ENCODE data around the gene KCNIP3.

Gene KCNIP3

DNA sequence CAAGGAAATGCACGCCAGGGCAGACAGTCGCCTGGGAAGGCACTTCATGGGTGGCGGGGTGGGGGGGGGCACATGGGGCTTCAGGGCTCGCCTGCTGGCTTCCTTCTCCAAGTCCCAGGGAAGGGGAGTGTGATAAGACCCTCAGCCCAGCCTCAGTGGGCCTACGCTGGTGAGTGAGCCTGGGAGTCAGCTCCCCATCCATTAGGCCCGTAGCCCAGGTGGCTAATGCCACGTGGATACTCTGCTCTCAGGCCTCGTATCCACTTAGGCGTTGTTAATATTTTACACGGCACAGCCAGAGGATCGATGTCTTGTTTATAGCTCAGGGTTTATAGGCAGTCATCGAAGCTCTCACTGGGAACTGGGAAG is 47.1 kb downstream of the KCNIP3 start:
- H3K4me1 ChIP-seq (ENCODE audit: control insufficient read depth, insufficient read depth, low read length): no peaks in the 10 kb centered on the region; the same call in 1 of the 2 replicates
- H3K27ac ChIP-seq (ENCODE audit: extremely low read depth, low read depth, low read length): no peak overlapping the region
- POLR2A ChIA-PET: interaction anchor here (1.5 kb wide), 1 partner anchor 9 kb away, joined by 3 read pairs; no protein-coding TSS in a partner anchor
- TF ChIP-seq SCRT2 (tag by site-specific recombination; IDR thresholded peaks at IDR 0.05) (no peak), ZNF155 (tag by site-specific recombination; IDR thresholded peaks at IDR 0.05) (no peak), KLF9 (tag by site-specific recombination; IDR thresholded peaks at IDR 0.05; ENCODE audit: low read depth) (no peak), ZNF433 (tag by site-specific recombination; IDR thresholded peaks at IDR 0.05; ENCODE audit: low read depth) (no peak)
- TF ChIP-seq, protein P1, sequence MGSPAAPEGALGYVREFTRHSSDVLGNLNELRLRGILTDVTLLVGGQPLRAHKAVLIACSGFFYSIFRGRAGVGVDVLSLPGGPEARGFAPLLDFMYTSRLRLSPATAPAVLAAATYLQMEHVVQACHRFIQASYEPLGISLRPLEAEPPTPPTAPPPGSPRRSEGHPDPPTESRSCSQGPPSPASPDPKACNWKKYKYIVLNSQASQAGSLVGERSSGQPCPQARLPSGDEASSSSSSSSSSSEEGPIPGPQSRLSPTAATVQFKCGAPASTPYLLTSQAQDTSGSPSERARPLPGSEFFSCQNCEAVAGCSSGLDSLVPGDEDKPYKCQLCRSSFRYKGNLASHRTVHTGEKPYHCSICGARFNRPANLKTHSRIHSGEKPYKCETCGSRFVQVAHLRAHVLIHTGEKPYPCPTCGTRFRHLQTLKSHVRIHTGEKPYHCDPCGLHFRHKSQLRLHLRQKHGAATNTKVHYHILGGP (tag by site-specific recombination; IDR thresholded peaks at IDR 0.05): no peak
- TF ChIP-seq, protein P2, sequence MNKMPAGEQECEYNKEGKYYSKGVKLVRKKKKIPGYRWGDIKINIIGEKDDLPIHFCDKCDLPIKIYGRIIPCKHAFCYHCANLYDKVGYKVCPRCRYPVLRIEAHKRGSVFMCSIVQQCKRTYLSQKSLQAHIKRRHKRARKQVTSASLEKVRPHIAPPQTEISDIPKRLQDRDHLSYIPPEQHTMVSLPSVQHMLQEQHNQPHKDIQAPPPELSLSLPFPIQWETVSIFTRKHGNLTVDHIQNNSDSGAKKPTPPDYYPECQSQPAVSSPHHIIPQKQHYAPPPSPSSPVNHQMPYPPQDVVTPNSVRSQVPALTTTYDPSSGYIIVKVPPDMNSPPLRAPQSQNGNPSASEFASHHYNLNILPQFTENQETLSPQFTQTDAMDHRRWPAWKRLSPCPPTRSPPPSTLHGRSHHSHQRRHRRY (tag by site-specific recombination; IDR thresholded peaks at IDR 0.05): no peak
- H3K4me3 ChIP-seq (ENCODE audit: low read depth, low read length): no peak overlapping the region
- no peaks in the 10 kb centered on the region for H3K9me3 ChIP-seq (ENCODE audit: control insufficient read depth, insufficient read depth, low read depth, low read length)
- CTCF ChIA-PET: interaction anchor here (0.5 to 2.6 kb wide), 12 partner anchors 10 to 328 kb away, joined by 3 to 34 read pairs (median 6); partner anchors contain the start of gene FAHD2A
- H3K36me3 ChIP-seq (ENCODE audit: control insufficient read depth in 2 of 2, insufficient read depth in 1 of 2, low read length in 2 of 2): no peaks in the 10 kb centered on the region

DNA sequence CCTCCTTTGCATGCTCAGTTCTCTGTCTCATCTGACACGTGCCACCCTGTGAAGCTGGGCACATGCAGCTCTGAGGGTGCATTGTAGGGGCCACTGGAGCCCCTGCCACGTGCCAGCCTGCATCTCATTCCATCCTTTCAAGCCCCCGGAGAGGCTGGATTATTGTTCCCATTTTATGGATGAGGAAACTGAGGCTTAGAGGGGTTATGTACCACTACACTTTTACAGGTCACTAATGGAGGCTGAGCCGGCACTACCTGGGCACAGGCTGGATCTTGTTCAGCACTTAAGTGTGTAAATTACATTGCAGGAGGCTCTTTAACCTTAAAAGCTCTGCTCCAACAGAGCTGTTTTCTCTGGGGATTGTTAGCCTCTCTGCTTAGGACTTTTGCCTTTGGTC is 47.5 kb downstream of the KCNIP3 start:
- Histone ChIP-seq H3K9me3 (ENCODE audit: control insufficient read depth, insufficient read depth, low read depth, low read length) (no peaks in the 10 kb centered on the region), H3K4me3 (ENCODE audit: low read depth, low read length) (no peak overlapping the region), H3K4me1 (ENCODE audit: control insufficient read depth, insufficient read depth, low read length) (no peaks in the 10 kb centered on the region; the same call in 1 of the 2 replicates), H3K36me3 (ENCODE audit: control insufficient read depth in 2 of 2, insufficient read depth in 1 of 2, low read length in 2 of 2) (no peaks in the 10 kb centered on the region), H3K27ac (ENCODE audit: extremely low read depth, low read depth, low read length) (no peak overlapping the region)
- ChIA-PET POLR2A (interaction anchor here (1.1 kb wide), 1 partner anchor 11 kb away, joined by 3 read pairs; no protein-coding TSS in a partner anchor), CTCF (interaction anchor here (0.5 to 2.6 kb wide), 18 partner anchors 9 to 384 kb away, joined by 3 to 34 read pairs (median 6); partner anchors contain the start of gene FAHD2A)
- TF ChIP-seq ZNF626 (tag by site-specific recombination; IDR thresholded peaks at IDR 0.05): no peak
- TF ChIP-seq ZNF423 (tag by site-specific recombination; IDR thresholded peaks at IDR 0.05): no peak
- no peak for TF ChIP-seq SETDB1 (IDR thresholded peaks at IDR 0.05; ENCODE audit: insufficient read length, low read length)

DNA sequence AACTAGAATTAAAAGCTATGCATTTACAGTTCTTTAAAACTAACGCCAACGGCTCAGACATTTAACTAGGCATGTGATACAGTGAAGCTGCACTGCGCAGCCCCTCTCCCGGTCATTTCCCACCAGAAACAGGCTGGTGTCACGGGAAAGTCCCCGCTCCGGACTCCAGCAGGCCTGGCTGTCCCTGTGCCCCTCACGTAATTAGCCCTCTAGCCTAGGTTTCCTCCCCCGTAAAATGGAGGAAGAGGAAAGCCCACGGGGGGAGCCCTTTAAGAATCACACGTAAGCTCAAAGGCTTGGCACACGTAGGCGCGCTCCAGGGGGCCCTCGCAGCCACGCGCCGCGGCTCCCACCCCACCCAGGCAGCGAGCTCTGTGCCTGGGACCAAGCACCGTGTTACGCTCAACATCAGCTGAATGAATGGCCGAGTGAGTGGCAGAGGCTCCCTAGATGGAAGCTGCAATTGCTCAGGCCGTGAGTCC is 48.0 kb downstream of the KCNIP3 start:
- no peaks in the 10 kb centered on the region for H3K9me3 ChIP-seq (ENCODE audit: control insufficient read depth, insufficient read depth, low read depth, low read length)
- no peaks in the 10 kb centered on the region; the same call in 1 of the 2 replicates for H3K4me1 ChIP-seq (ENCODE audit: control insufficient read depth, insufficient read depth, low read length)
- 0 out of 2 replicates have a peak, but pooled peaks have one; percentile 12 for TF ChIP-seq ZNF843 (tag by site-specific recombination; IDR thresholded peaks at IDR 0.05)
- peak; percentile 63 for TF ChIP-seq GLIS2 (tag by site-specific recombination; IDR thresholded peaks at IDR 0.05)
- peak; percentile 42; the same call in 1 of the 2 replicates for TF ChIP-seq ZFHX2 (tag by site-specific recombination; conservative IDR thresholded peaks at IDR 0.05)
- TF ChIP-seq ZNF404 (tag by site-specific recombination; IDR thresholded peaks at IDR 0.05): no peak
- TF ChIP-seq ZNF2 (tag by site-specific recombination; IDR thresholded peaks at IDR 0.05): no peak
- TF ChIP-seq GLIS1 (tag by site-specific recombination; IDR thresholded peaks at IDR 0.05): peak; percentile 89
- TF ChIP-seq, protein P3, sequence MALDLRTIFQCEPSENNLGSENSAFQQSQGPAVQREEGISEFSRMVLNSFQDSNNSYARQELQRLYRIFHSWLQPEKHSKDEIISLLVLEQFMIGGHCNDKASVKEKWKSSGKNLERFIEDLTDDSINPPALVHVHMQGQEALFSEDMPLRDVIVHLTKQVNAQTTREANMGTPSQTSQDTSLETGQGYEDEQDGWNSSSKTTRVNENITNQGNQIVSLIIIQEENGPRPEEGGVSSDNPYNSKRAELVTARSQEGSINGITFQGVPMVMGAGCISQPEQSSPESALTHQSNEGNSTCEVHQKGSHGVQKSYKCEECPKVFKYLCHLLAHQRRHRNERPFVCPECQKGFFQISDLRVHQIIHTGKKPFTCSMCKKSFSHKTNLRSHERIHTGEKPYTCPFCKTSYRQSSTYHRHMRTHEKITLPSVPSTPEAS (tag by site-specific recombination; IDR thresholded peaks at IDR 0.05): no peak
- TF ChIP-seq ZNF394 (tag by site-specific recombination; IDR thresholded peaks at IDR 0.05; ENCODE audit: borderline replicate concordance): no peak
- peak; percentile 87 for TF ChIP-seq ZNF423 (tag by site-specific recombination; IDR thresholded peaks at IDR 0.05)
- TF ChIP-seq ZBTB20 (tag by site-specific recombination; IDR thresholded peaks at IDR 0.05): peak; percentile 66; the same call in 1 of the 2 replicates
- TF ChIP-seq, protein P4, sequence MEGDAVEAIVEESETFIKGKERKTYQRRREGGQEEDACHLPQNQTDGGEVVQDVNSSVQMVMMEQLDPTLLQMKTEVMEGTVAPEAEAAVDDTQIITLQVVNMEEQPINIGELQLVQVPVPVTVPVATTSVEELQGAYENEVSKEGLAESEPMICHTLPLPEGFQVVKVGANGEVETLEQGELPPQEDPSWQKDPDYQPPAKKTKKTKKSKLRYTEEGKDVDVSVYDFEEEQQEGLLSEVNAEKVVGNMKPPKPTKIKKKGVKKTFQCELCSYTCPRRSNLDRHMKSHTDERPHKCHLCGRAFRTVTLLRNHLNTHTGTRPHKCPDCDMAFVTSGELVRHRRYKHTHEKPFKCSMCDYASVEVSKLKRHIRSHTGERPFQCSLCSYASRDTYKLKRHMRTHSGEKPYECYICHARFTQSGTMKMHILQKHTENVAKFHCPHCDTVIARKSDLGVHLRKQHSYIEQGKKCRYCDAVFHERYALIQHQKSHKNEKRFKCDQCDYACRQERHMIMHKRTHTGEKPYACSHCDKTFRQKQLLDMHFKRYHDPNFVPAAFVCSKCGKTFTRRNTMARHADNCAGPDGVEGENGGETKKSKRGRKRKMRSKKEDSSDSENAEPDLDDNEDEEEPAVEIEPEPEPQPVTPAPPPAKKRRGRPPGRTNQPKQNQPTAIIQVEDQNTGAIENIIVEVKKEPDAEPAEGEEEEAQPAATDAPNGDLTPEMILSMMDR (tag by site-specific recombination; IDR thresholded peaks at IDR 0.05): no peak
- no peaks in the 10 kb centered on the region for H3K36me3 ChIP-seq (ENCODE audit: control insufficient read depth in 2 of 2, insufficient read depth in 1 of 2, low read length in 2 of 2)
- CTCF ChIA-PET: interaction anchor here (0.6 to 2.6 kb wide), 24 partner anchors 8 to 390 kb away, joined by 3 to 34 read pairs (median 4); partner anchors contain the start of gene FAHD2A
- POLR2A ChIA-PET: interaction anchor here (0.9 to 1.1 kb wide), 3 partner anchors 12 to 68 kb away, joined by 3 to 7 read pairs (median 3); partner anchors contain the start of gene FAHD2A
- H3K27ac ChIP-seq (ENCODE audit: extremely low read depth, low read depth, low read length): no peak overlapping the region; the same call in 1 of the 2 replicates
- peak overlapping the region; percentile 46 for H3K4me3 ChIP-seq (ENCODE audit: low read depth, low read length)
